GM18873 (cell line): ENCODE results near the gene SLC35F1.

Source experiments
- ATAC-seq: cut with Tn5 transposase; IDR thresholded peaks from one replicate; pipeline ENCODE4 v1.9.1; 2021; ENCODE audit warnings: mild to moderate bottlenecking, moderate library complexity, moderate number of reproducible peaks; ENCODE audit not compliant: unreplicated experiment, low FRiP score

The SLC35F1 gene

DNA sequence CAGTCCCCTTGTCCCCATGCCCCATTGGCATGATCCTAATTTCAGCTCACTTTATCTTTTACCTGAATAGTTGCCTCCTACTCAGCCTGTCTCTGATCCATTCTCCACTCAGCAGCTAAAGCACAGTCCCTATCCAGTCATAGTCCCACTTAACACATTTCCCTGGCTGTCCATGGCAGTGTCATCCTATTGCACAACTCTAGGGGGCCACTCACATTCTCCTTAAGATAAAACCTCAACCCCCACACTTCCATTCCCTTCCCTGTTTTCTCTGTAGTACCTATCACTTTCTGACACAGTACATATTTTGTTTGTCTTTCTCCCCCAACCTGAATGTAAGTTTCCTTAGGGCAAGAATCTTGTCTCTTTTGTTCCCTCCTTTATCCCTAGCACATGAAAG, 420.2 kb downstream of the SLC35F1 start:
- ATAC-seq = no peak

GRCh38 chr6:118333772-118334171, 426.7 kb downstream of the SLC35F1 start:
- ATAC-seq = no peak

GRCh38 chr6:118334634-118335033, 427.6 kb downstream of the SLC35F1 start:
- ATAC-seq = no peak

GRCh38 chr6:118335325-118335816, 428.3 kb downstream of the SLC35F1 start:
- no peak for ATAC-seq

DNA sequence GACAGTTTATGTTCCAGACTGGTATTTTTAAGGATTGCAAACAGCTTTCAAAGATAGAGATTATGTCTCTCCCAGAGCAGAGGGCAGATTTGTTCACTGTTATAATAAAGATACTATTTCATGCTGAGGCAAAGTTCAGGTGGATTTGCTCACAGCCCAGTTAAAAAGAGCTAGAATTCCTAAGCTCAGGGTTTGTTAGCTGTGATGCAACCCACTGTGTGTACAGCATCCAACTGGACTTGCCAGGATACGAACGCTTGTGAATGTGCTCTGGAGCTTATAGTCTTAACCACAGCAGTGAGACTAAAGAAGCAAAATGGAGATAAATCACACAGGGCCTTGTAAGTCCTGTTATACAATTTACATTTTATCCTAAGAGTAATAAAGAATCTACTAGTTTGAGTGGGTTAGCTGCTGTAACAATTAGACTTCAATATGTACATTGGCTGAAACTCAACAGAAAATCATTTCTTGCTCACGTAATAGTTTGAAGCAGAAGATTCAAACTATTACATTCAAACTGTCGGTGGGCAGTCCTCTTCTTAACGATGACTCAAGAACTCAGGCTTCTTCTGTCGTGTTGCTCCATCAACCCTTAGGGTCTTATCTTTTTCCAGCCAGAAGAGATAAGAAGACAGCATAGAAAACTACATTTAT, 437.1 kb downstream of the SLC35F1 start:
- no peak for ATAC-seq

GRCh38 chr6:118350881-118351430, 443.9 kb downstream of the SLC35F1 start:
- ATAC-seq = no peak

DNA sequence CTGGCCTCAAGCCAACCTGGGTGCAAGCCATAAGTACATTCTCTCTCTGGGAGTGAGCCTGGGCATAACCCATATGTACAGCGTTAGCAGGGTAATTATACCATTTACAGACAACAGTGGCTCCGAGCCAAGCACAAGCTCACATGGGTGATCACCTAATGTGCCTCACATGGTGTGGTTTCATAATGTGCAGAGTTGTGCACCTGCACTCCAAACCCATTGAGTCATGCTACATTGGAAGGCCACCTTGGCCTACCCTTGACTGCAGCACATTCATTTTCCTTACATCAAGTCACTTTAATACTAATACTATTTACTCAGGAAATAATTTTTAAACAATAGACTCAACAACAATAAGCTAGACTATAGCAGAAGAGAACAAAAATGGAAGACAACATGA, 446.5 kb downstream of the SLC35F1 start:
- ATAC-seq = no peak

DNA sequence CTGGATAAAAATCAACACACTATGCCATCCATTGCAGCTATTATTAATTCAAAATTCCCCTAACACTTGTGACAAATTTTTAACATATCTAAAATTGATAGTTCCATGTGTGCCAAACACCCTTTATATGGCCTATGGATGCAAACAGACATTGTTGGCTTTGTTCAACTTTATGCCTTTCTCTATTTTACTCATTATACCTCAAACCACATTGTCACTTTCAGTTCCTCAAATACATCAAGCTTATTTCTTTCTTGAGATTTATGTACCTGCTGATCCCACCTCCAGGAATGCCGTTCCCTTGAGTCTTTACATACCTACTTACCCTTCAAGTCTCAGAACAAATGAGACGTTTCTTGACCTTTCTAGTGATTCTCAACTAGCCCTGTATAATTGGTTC, 447.6 kb downstream of the SLC35F1 start:
- ATAC-seq = peak; percentile 97

- no peak for ATAC-seq
These were observed 449.0 kb downstream of the SLC35F1 start for GRCh38 chr6:118356054-118356453.

DNA sequence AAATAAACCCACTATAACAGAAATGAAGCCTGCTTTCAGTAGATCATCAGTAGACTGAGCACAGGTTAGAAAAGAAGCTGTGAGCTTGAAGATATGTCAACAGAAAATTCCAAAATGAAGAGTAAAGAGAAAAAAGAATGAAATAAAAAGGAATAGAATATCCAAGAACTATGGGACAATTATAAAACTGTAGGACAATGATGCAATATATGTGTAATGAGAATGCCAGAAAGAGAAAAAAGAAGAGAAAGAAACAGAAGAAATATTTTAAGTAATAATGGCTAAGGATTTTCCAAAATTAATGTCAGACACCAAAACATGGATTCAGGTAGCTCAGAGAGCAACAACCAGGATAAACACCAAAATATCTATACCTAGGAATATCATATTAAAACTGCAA, 449.6 kb downstream of the SLC35F1 start:
- ATAC-seq = no peak
